ENCODE measurements around the gene HECA. TPM values are rescaled to one million over a fixed set of nuclear protein-coding genes. Genes with fewer than 3 reads are reported as not detected.
"Not testable (repeated sequence)": the region's sequence is repeated elsewhere in the genome, so short reads cannot be mapped to it uniquely, and the experiment has no call there.

The HECA gene
- total RNA-seq, 1 experiment from 2014 or later: 4.4 TPM

DNA sequence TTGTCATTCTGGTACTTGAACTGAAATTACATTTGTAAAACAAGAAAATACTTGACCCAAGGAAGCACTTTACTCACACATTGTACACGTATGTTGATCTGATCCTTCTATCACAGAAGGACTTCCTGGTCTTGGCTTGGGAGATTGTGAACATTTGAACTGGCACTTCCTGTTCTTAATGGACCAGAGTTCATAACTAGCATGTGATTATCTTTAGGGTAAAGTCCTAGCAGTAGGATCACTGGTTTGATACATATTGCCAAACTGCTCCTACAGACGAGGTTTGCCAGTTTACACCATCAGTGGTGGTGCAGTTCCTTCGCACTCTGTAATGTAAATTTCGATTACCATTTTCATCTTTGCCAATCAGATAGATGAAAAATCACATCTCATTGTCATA, 12.7 kb downstream of the HECA start:
- DNase-seq: no peak
- Histone ChIP-seq H3K27me3 (ENCODE audit: control insufficient read depth, insufficient read depth, low read length) (no peaks in the 10 kb centered on the region), H3K36me3 (replicated peaks; ENCODE audit: control insufficient read depth, insufficient read depth, low read length) (no peaks in the 10 kb centered on the region), H3K4me3 (ENCODE audit: insufficient read depth, low read depth, low read length) (no peak overlapping the region)

DNA sequence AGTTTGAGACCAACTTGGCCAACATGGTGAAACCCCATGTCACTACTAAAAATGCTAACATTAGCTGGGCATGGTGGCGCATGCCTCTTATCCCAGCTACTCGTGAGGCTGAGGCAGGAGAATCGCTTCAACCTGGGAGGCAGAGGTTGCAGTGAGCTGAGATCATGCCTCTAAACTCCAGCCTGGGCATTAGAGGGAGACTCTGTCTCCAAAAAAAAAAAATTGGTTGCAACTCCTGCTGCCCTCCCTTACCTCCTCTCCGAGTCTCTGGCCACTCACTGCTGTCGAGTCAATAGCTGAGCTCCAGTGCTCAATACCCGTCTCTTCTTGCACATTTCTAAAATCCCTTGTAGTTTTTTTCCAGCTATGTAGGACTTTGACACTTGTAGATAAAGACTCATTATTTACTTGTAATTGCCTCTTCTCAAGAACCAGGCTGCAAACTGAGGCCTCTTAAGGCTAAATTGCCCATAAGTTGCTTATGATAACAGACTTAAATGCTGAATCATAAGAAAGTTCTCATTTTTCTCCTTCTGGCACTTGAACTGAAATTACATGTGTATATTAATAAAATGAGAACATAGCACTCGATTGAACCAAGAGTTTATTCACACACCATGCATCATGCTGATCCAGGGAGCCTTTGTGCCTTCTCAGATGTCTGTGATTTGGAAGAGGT, 13.8 kb downstream of the HECA start:
- DNase-seq: no peak
- Histone ChIP-seq H3K4me3 (ENCODE audit: insufficient read depth, low read depth, low read length) (no peak overlapping the region), H3K36me3 (replicated peaks; ENCODE audit: control insufficient read depth, insufficient read depth, low read length) (no peaks in the 10 kb centered on the region), H3K27me3 (ENCODE audit: control insufficient read depth, insufficient read depth, low read length) (no peaks in the 10 kb centered on the region)

DNA sequence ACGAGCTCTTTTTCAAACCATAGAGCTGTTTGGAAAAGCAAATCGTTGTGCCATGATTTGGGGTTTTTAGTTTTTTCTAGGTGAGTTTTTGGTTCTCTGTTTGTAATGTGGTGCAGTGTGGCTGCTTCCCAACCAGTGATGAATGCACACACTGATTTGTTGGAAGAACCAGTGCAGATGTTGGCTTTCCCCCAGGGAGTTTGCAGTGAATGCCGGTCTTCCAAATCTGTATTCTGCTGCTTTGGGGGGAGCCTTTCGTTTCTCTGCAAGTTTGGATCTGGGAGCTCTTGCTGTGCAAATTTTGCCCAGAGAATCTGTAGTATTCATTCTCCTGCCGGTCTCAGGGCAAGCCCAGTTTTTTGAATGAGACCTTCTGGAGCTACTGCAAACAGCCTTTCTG, 14.5 kb downstream of the HECA start:
- no peak for DNase-seq
- Histone ChIP-seq H3K27me3 (ENCODE audit: control insufficient read depth, insufficient read depth, low read length) (no peaks in the 10 kb centered on the region), H3K36me3 (replicated peaks; ENCODE audit: control insufficient read depth, insufficient read depth, low read length) (no peaks in the 10 kb centered on the region), H3K4me3 (ENCODE audit: insufficient read depth, low read depth, low read length) (no peak overlapping the region)

DNA sequence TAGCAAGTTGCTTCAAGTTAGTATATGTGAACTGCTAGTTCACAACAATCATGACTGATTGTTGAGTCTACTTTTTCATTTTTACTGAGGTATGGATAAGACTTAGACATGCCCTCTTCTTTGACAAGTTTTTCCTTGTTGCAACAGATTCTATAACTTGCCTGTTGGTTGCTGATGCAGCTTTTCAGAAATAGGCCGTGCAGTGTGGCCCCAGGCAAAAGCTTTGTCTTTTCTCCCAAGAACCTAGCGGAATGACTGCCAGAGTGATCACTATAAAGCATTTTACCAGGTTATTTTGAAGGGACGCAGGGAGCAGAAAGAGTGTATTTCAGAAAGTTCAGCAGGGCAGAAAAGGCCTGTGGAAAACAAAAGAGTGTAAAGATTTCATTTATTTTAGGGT, 16.0 kb downstream of the HECA start:
- H3K27me3 ChIP-seq (ENCODE audit: control insufficient read depth, insufficient read depth, low read length): no peaks in the 10 kb centered on the region
- no peak for DNase-seq
- no peaks in the 10 kb centered on the region for H3K36me3 ChIP-seq (replicated peaks; ENCODE audit: control insufficient read depth, insufficient read depth, low read length)
- no peak overlapping the region for H3K4me3 ChIP-seq (ENCODE audit: insufficient read depth, low read depth, low read length)

DNA sequence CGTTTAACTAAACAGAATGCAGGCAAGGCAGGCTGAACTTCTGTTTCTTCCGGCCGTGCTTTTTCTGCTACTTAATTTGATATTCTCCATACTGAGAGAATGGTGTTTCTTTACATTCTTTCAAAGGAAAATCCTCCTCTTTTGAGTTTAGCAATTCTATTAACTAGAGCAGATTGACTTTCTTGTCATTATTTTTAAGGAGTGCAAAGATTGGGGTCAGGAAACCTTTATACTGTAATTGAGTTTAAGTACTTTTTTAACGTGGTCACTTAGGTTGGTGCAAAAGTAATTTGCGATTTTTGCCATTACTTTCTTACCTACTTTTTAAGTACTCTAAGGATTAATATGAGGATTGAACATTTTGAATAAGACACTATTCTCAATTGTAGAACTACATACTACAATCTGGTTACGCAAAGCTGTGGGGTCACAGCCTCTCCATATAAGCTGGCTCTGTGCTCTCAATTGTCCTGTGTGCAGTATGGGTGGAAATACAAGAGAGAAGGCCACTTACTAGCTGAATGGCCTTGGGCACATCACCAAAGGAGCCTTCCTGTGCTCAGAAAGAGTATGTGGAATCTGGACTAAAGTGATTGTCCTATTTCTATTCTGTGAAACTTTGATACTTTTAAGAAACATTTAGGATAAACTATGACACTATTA, 16.7 kb downstream of the HECA start:
- no peak overlapping the region for H3K4me3 ChIP-seq (ENCODE audit: insufficient read depth, low read depth, low read length)
- no peaks in the 10 kb centered on the region for H3K27me3 ChIP-seq (ENCODE audit: control insufficient read depth, insufficient read depth, low read length)
- DNase-seq: no peak
- H3K36me3 ChIP-seq (replicated peaks; ENCODE audit: control insufficient read depth, insufficient read depth, low read length): no peaks in the 10 kb centered on the region

DNA sequence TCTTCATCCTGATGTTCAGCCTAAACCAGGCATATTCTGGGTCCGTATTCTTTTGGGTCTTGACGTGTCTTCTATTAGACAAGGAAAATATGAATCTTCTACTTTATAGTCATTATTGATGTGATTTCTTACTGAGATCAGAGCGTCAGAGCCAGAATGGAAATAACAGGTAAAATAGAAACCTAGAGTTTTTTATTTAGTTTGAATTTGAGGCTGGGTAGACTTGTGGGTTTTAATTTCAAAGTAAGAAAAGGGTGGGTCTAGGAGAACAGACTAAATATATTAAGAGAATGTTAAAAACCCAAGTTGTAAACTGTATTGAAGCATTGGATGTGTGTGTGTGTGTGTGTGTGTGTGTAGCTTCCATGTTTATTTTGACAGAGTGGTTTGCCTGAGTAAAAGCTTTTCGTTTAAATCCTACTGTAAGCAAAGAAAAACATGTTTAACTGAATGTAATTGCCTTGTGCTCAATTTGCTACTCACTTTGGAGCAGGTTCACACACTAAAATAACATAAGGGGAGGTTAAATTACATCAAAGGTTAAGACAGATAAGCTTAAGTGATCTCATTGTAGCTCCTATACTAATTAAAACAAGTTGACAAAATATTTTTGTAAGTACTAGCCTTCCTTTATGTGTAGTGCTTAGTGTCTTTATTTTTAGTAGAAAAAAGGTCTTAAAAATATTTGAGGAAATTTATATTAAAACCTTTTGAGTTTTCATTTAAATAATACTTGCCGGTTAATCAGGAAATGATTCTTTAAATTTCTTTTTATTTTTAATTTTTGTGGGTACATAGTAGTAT, 17.4 kb downstream of the HECA start:
- H3K27me3 ChIP-seq (ENCODE audit: control insufficient read depth, insufficient read depth, low read length): no peaks in the 10 kb centered on the region
- no peak overlapping the region for H3K4me3 ChIP-seq (ENCODE audit: insufficient read depth, low read depth, low read length)
- H3K36me3 ChIP-seq (replicated peaks; ENCODE audit: control insufficient read depth, insufficient read depth, low read length): no peaks in the 10 kb centered on the region
- DNase-seq: no peak

DNA sequence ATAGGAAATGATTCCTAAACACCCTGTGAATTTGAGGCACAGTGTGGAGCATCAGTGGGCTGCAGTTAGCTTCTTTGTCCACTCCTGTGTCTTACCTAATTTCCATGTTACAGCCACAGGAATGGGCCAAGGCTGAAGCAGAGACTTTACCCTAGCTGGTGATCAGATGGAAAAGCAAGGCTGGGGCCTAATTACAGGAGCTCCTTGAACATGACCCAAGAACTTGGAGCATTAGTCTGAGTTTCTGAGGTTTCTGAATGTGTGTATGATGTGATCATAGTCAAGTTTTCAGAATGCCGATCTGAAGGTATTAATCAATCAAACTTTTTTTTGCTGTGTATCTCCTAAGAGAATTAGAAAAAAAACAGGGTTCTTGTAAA, 18.0 kb downstream of the HECA start:
- DNase-seq: no peak
- H3K36me3 ChIP-seq (replicated peaks; ENCODE audit: control insufficient read depth, insufficient read depth, low read length): no peaks in the 10 kb centered on the region
- no peaks in the 10 kb centered on the region for H3K27me3 ChIP-seq (ENCODE audit: control insufficient read depth, insufficient read depth, low read length)
- no peak overlapping the region for H3K4me3 ChIP-seq (ENCODE audit: insufficient read depth, low read depth, low read length)

DNA sequence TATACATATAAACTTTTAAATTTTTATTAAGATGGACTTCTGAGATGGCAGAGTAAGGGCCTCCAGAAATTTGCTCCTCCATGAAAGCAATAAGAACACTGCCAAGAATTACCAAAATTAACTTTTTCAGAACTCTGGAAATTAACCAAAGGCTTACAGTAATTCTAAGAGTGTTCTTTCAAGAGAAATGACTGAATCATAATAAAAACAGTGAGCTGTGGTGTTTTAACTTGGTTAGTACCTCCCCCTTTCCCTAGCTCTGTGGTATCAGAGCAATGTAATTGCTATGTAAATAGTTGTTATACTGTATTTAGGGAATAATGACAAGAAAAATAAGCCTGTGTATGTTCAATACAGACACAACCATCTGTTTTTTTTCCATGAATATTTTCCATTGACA, 19.0 kb downstream of the HECA start:
- H3K27me3 ChIP-seq (ENCODE audit: control insufficient read depth, insufficient read depth, low read length): no peaks in the 10 kb centered on the region
- no peak for DNase-seq
- no peaks in the 10 kb centered on the region for H3K36me3 ChIP-seq (replicated peaks; ENCODE audit: control insufficient read depth, insufficient read depth, low read length)
- H3K4me3 ChIP-seq (ENCODE audit: insufficient read depth, low read depth, low read length): no peak overlapping the region

DNA sequence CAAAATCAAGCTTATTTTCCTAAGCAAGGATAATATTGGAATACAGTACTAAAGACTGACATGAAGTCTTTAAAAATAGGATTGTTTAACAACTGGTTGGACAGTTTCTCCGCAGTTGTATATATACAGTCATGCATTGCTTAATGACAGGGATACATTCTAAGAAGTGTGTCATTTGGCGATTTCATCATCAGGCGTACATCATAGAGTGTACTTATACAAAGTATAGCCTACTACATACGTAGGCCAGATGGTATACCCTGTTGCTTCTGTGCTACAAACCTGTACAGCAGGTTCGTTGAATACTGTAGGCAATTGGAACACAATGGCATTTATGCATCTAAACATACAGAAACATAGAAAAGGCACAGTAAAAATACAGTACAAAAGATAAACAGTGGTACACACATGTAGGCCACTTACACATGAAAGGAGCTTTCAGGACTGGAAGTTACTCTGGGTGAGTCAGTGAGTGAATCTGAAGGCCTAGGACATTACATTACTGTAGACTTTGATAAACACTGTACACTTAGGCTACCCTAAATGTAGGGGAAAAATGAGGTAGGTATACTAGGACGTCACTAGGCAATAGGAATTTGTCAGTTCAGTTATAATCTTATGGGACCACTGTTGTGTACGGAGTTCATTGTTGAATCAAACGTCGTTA, 20.1 kb downstream of the HECA start:
- no peaks in the 10 kb centered on the region for H3K36me3 ChIP-seq (replicated peaks; ENCODE audit: control insufficient read depth, insufficient read depth, low read length)
- no peak overlapping the region for H3K4me3 ChIP-seq (ENCODE audit: insufficient read depth, low read depth, low read length)
- no peak for DNase-seq
- H3K27me3 ChIP-seq (ENCODE audit: control insufficient read depth, insufficient read depth, low read length): no peaks in the 10 kb centered on the region

DNA sequence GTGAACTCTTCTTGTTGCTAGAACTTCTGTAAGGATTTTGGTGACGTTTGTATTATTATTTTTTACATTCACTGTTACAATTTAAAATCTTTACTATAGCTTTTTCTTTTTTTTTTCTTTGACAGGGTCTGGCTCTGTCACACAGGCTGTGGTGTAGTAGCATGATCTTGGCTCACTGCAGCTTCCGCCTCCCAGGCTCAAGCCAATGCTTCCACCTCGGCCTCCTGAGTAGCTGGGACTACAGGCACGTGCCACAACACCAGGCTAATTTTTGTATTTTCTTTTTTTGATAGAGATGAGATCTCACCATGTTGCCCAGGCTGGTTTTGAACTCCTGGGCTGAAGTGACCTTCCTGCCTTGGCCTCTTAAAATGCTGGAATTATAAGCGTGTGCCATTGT, 21.2 kb downstream of the HECA start:
- DNase-seq: no peak
- Histone ChIP-seq H3K36me3 (replicated peaks; ENCODE audit: control insufficient read depth, insufficient read depth, low read length) (no peaks in the 10 kb centered on the region), H3K4me3 (ENCODE audit: insufficient read depth, low read depth, low read length) (no peak overlapping the region), H3K27me3 (ENCODE audit: control insufficient read depth, insufficient read depth, low read length) (no peaks in the 10 kb centered on the region)

DNA sequence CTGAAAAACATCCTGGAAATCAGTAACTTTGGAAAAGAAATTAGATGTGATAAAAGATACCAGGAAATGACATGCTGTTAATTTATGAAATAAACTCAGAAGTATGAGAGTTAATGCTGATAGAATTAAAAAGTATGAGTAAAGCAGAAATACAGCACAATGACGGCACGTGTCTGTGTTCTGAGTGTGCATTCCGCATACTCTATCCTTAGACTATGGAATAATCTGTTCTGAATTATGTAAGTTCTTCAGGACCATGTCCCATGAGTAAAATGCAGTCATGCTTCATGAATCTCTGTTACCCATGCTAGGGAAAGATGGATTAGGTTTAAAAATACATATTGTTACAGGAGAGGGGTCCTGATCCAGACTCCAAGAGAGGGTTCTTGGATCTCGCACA, 21.7 kb downstream of the HECA start:
- Histone ChIP-seq H3K27me3 (ENCODE audit: control insufficient read depth, insufficient read depth, low read length) (no peaks in the 10 kb centered on the region), H3K36me3 (replicated peaks; ENCODE audit: control insufficient read depth, insufficient read depth, low read length) (no peaks in the 10 kb centered on the region), H3K4me3 (ENCODE audit: insufficient read depth, low read depth, low read length) (no peak overlapping the region)
- no peak for DNase-seq

DNA sequence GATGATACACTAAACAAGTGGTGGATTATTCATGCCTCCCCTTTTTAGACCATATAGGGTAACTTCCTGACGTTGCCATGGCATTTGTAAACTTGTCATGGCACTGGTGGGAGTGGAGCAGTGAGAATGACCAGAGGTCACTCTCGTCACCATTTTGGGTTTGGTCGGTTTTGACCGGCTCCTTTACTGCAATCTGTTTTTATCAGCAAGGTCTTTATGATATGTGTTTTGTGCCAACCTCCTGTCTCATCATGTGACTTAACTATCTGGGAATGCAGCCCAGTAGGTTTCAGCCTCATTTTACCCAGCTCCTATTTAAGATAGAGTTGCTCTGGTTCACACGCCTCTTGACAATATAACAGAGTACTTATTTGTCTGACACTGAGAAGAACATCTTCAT, 22.2 kb downstream of the HECA start:
- not testable (repeated sequence) for DNase-seq; H3K36me3 ChIP-seq (replicated peaks; ENCODE audit: control insufficient read depth, insufficient read depth, low read length); H3K4me3 ChIP-seq (ENCODE audit: insufficient read depth, low read depth, low read length); H3K27me3 ChIP-seq (ENCODE audit: control insufficient read depth, insufficient read depth, low read length)

DNA sequence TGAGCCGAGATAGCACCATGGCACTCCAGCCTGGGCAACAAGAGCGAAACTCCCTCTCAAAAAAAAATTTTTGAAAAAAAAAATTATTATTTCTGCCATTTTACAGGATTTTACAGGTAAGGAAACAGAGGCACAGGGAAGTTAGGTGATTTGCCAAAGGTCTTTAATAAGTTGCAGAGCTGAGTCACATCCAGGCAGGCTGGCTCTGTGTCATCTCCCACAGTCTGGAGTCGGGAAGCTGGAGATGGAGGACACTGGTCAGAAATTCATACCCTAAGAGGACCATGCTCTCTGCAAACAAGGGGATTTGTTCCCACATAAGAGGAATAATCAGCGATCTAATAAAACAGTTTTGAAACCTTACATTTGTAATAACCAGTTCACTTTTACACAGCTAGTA, 24.1 kb downstream of the HECA start:
- Histone ChIP-seq H3K4me3 (ENCODE audit: insufficient read depth, low read depth, low read length) (no peak overlapping the region), H3K27me3 (ENCODE audit: control insufficient read depth, insufficient read depth, low read length) (no peaks in the 10 kb centered on the region), H3K36me3 (replicated peaks; ENCODE audit: control insufficient read depth, insufficient read depth, low read length) (no peaks in the 10 kb centered on the region)
- no peak for DNase-seq

DNA sequence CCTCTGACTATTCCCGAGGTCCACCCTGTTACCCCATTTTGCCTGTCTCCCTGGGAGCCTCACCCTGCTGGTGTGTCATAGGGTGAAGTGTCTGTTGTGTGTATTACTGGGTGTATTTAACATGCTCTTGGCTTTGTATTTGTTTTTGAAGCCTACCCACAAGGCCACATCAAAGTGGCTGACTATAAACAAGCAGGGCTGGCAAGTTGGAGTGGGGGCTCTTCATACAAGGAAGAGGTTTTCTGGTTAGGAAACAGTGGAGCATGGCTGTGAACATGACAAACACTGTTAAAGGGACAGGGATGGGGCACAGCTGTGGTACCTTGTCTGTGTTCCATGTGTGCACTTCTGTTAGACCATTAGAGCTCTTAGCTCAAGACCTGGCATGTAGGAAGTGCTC, 26.3 kb downstream of the HECA start:
- no peak for DNase-seq
- Histone ChIP-seq H3K27me3 (ENCODE audit: control insufficient read depth, insufficient read depth, low read length) (no peaks in the 10 kb centered on the region), H3K4me3 (ENCODE audit: insufficient read depth, low read depth, low read length) (no peak overlapping the region), H3K36me3 (replicated peaks; ENCODE audit: control insufficient read depth, insufficient read depth, low read length) (no peaks in the 10 kb centered on the region)

Data from H7 (cell line).